Ovary (tissue), 3 donors: ENCODE measurements around the gene TUB.

Experiments used
- EP300 ChIP-seq: sonication (generic); formaldehyde crosslinking; IDR thresholded peaks from one replicate; pipeline ENCODE4 v1.6.1; 2017; ENCODE audit warnings: antibody characterized with exemption
- POLR2A ChIP-seq: fragments of 450-650 bp; IDR thresholded peaks from one replicate; pipeline ENCODE4 v1.6.1; 2017; ENCODE audit warnings: antibody characterized with exemption, mild to moderate bottlenecking, moderate library complexity
- TF ChIP-seq, protein P1 (sequence below), 3 donors: fragments of 450-650 bp in 2 of 3; fragments of 200-600 bp in 1 of 3; IDR thresholded peaks; one replicate each; pipeline versions ENCODE4 v1.5.1 to v1.8.0; 2016 to 2022; ENCODE audit warnings: antibody characterized with exemption in 3 of 3, mild to moderate bottlenecking in 1 of 3
- donor health status: DM: no; HTN: no; CAD: no.

DNA sequence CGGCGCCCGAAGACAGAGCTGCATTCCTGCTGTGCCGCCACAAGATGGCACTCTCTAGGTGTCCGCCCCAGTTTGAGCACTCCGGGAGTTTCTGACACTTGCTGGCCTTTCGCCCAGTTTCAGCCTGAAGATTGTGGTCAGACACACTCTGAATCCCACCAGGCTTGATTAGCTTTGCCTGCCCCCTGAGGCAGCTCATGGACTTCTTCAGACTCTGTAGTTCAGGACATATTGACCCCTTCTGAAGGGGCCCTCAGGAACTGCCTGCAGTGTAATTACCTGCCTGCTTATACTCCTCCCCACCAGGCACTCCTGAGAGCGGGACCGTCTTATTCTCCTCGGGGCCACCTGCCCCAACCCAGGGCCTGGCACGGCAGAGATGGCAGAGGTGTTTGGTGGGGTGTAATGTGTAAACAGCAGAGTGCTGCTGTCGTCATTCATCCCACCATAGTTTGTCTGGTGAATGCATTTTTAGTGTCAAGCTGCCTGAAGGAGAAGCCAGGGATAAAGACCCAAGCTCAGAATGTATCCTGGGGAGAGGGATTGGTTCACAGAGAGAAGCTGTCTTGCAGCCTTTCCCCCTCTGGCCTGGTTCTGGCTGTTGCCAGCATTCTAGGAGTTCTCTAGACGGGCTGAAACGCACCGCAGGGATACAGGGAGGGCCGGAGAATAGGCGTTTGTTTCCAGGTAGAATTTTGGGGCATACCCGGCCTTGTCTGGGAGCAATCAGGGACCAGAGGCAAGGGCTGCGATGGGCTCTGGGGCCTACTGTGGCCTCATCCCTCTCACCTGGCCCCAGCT lies 47.5 kb upstream of the TUB start:
- TF ChIP-seq, protein P1, sequence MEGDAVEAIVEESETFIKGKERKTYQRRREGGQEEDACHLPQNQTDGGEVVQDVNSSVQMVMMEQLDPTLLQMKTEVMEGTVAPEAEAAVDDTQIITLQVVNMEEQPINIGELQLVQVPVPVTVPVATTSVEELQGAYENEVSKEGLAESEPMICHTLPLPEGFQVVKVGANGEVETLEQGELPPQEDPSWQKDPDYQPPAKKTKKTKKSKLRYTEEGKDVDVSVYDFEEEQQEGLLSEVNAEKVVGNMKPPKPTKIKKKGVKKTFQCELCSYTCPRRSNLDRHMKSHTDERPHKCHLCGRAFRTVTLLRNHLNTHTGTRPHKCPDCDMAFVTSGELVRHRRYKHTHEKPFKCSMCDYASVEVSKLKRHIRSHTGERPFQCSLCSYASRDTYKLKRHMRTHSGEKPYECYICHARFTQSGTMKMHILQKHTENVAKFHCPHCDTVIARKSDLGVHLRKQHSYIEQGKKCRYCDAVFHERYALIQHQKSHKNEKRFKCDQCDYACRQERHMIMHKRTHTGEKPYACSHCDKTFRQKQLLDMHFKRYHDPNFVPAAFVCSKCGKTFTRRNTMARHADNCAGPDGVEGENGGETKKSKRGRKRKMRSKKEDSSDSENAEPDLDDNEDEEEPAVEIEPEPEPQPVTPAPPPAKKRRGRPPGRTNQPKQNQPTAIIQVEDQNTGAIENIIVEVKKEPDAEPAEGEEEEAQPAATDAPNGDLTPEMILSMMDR (IDR thresholded peaks at IDR 0.05): peak; percentile 80 to 92 (median 87)
- TF ChIP-seq POLR2A (no peak), EP300 (no peak)
